GM12878 (cell line): Measurements from ENCODE around the gene CDK16. TPM values are rescaled to one million over a fixed set of nuclear protein-coding genes. Genes with fewer than 3 reads are reported as not detected.

Experiments used
- ATAC-seq: fragments of 200-7000 bp; cut with Tn5 transposase; 3 replicates; pipeline ENCODE4 v1.9.1; 2020; ENCODE audit warnings: mild to moderate bottlenecking, moderate library complexity
- BruUV-seq: library from RNA; stranded (reverse); fragments of 400-500 nt; replicated peaks from 2 replicates; lab custom pipeline; 2021; lab: Mats Ljungman, UMichigan
- CTCF ChIA-PET: fragments of 300-600 bp; sonication (Branson Sonifier 250); formaldehyde crosslinking; extraction: SDS; loops from one replicate; lab custom pipeline; 2021; ENCODE audit warnings: inconsistent platforms; lab: Yijun Ruan, JAX
- POLR2A ChIA-PET: fragments of 350-600 bp; formaldehyde crosslinking; extraction: SDS; loops from one replicate; lab custom pipeline; 2021; ENCODE audit warnings: inconsistent platforms; lab: Charles Lee
- RAD21 ChIA-PET: fragments of 300-600 bp; sonication (Branson Sonifier 250); formaldehyde crosslinking; loops from one replicate; lab custom pipeline; 2023; ENCODE audit warnings: antibody characterized with exemption; ENCODE audit not compliant: unreplicated experiment; lab: Charles Lee
- SMC1A ChIA-PET: fragments of 300-600 bp; sonication (Branson Sonifier 250); formaldehyde crosslinking; loops from one replicate; lab custom pipeline; 2023; ENCODE audit not compliant: unreplicated experiment, uncharacterized antibody; lab: Charles Lee
- DNase-seq: peaks from one replicate; pipeline ENCODE4 v3.0.0-alpha.2; 2011; ENCODE audit warnings: low read depth, low spot score
- FAIRE-seq: peaks from 3 replicates; lab custom pipeline; 2011; peaks lifted over from hg19 to GRCh38; lab: Jason Lieb, UNC
- H2AFZ ChIP-seq: 2 replicates; pipeline ENCODE4 v1.6.0; 2011; ENCODE audit warnings: low read depth, low read length, control low read depth; ENCODE audit not compliant: control insufficient read depth
- H3K27ac ChIP-seq: 2 replicates; pipeline ENCODE4 v1.5.1; 2011; ENCODE audit warnings: control low read depth; ENCODE audit not compliant: control insufficient read depth, insufficient read depth
- H3K27me3 ChIP-seq, 2 experiments: replicated peaks in 1 of 2; 2 replicates each; pipeline versions ENCODE4 v1.6.0 to v1.6.1; 2011; ENCODE audit warnings: low read length in 1 of 2; ENCODE audit not compliant: control insufficient read depth in 2 of 2, insufficient read depth in 2 of 2
- H3K36me3 ChIP-seq, 2 experiments: 2 replicates each; pipeline ENCODE4 v1.5.1; 2011; ENCODE audit warnings: low read length in 1 of 2; ENCODE audit not compliant: control insufficient read depth in 2 of 2, insufficient read depth in 2 of 2
- H3K4me1 ChIP-seq: 2 replicates; pipeline ENCODE4 v1.6.1; 2011; ENCODE audit warnings: mild to moderate bottlenecking, low read length, moderate library complexity, mixed read lengths; ENCODE audit not compliant: control insufficient read depth, insufficient read depth
- H3K4me2 ChIP-seq: 2 replicates; pipeline ENCODE4 v1.6.0; 2011; ENCODE audit warnings: control low read depth; ENCODE audit not compliant: control insufficient read depth, insufficient read depth
- H3K4me3 ChIP-seq: fragments of 200-600 bp; sonication (generic); 2 replicates; pipeline ENCODE4 v1.5.1; 2016
- H3K79me2 ChIP-seq: 2 replicates; pipeline ENCODE4 v1.6.0; 2011; ENCODE audit warnings: low read length; ENCODE audit not compliant: control insufficient read depth, insufficient read depth
- H3K9ac ChIP-seq: 2 replicates; pipeline ENCODE4 v1.8.0; 2011; ENCODE audit warnings: low read length, control low read depth, mixed read lengths; ENCODE audit not compliant: control insufficient read depth, insufficient read depth
- H3K9me3 ChIP-seq: replicated peaks from 3 replicates; pipeline ENCODE4 v1.5.1; 2011; ENCODE audit warnings: mild to moderate bottlenecking, low read length; ENCODE audit not compliant: control insufficient read depth, insufficient read depth
- H4K20me1 ChIP-seq: 2 replicates; pipeline ENCODE4 v1.6.0; 2011; ENCODE audit not compliant: control insufficient read depth, insufficient read depth
- BACH1 ChIP-seq: fragments of 450-650 bp; IDR thresholded peaks from 2 replicates; pipeline ENCODE4 v1.6.1; 2017; ENCODE audit warnings: mild to moderate bottlenecking, borderline replicate concordance
- BRCA1 ChIP-seq: IDR thresholded peaks from 2 replicates; pipeline ENCODE4 v1.6.1; 2011; ENCODE audit warnings: low read depth, low read length, improper control_type of control experiment
- CUX1 ChIP-seq: IDR thresholded peaks from 2 replicates; pipeline ENCODE4 v1.6.1; 2012; ENCODE audit warnings: improper control_type of control experiment, low read depth, low read length; ENCODE audit not compliant: insufficient replicate concordance
- NR2F1 ChIP-seq: fragments of 450-650 bp; conservative IDR thresholded peaks from 2 replicates; pipeline ENCODE4 v1.6.1; 2017; ENCODE audit warnings: mild to moderate bottlenecking
- RCOR1 ChIP-seq: conservative IDR thresholded peaks from 2 replicates; pipeline ENCODE4 v1.6.1; 2012; ENCODE audit warnings: low read depth, low read length, improper control_type of control experiment
- SMAD5 ChIP-seq: IDR thresholded peaks from 2 replicates; pipeline ENCODE4 v1.6.1; 2016; ENCODE audit warnings: antibody characterized with exemption, low read depth
- SMC3 ChIP-seq: IDR thresholded peaks from 2 replicates; pipeline ENCODE4 v1.6.1; 2011; ENCODE audit warnings: low read length, improper control_type of control experiment, borderline replicate concordance
- SREBF1 ChIP-seq: IDR thresholded peaks from 2 replicates; pipeline ENCODE4 v1.6.1; 2012; ENCODE audit warnings: mild to moderate bottlenecking, low read length
- SUPT20H ChIP-seq: IDR thresholded peaks from 2 replicates; pipeline ENCODE4 v1.6.1; 2011; ENCODE audit warnings: low read depth, mild to moderate bottlenecking, low read length, moderate library complexity, borderline replicate concordance; ENCODE audit not compliant: control insufficient read depth
- ZBTB40 ChIP-seq: fragments of 450-650 bp; IDR thresholded peaks from 2 replicates; pipeline ENCODE4 v1.6.1; 2016; ENCODE audit warnings: mild to moderate bottlenecking, moderate library complexity, borderline replicate concordance
- ZNF24 ChIP-seq: fragments of 450-650 bp; IDR thresholded peaks from 2 replicates; pipeline ENCODE4 v1.6.1; 2017; ENCODE audit warnings: antibody characterized with exemption, mild to moderate bottlenecking
- ZSCAN29 ChIP-seq: fragments of 450-650 bp; IDR thresholded peaks from 2 replicates; pipeline ENCODE4 v1.6.1; 2017; ENCODE audit warnings: mild to moderate bottlenecking, moderate library complexity
- WGBS: methylation state at CpG from one replicate; pipeline ENCODE4 v1.1.6; 2016; ENCODE audit warnings: low lambda C conversion rate; ENCODE audit not compliant: insufficient replicate concordance, insufficient coverage; ENCODE audit errors: missing lambda C conversion rate; 5-methylcytosine and 5-hydroxymethylcytosine counted together
- in situ Hi-C: fragments of 300-500 bp; cut with MboI; formaldehyde crosslinking; loops from 9 replicates; pipeline ENCODE4 v1.14.3; 2018; ENCODE audit warnings: mixed read lengths
- intact Hi-C: fragments of 100-400 bp; cut with micrococcal nuclease; formaldehyde crosslinking; loops from one replicate; pipeline ENCODE4 v1.14.2; 2022; ENCODE audit not compliant: unreplicated experiment
- polyA plus RNA-seq, 11 experiments: library from polyadenylated mRNA; depleted of rRNA in 4 of 11; unstranded in 6 of 11; stranded (reverse) in 5 of 11; fragments of >200 nt; fragmentation: Nextera tagmentation in 4 of 11; fragmentation: Illumina TruSeq in 1 of 11; extraction: Ambion mirVana in 4 of 11; extraction: Trizol in 1 of 11; gene quantifications; 1 replicate in 1 of 11; 2 replicates in 10 of 11; pipeline versions ENCODE4 v1.2.1 to v1.2.3, GENCODE V29; 2011 to 2016; ENCODE audit warnings: inconsistent platforms in 2 of 11, missing spikeins in 2 of 11, low read depth in 1 of 11
- total RNA-seq, 4 experiments: library from RNA; depleted of rRNA in 3 of 4; stranded (reverse); fragments of >200 nt in 3 of 4; fragmentation: Illumina TruSeq in 1 of 4; extraction: Trizol in 1 of 4; gene quantifications; 2 replicates each; pipeline versions ENCODE4 v1.2.1 to v1.2.3, GENCODE V29; 2013 to 2021

CDK16 gene
- total and polyA plus RNA-seq, 10 of the 15 experiments (the other 5 are each of a cell fraction or from before 2014, with no cell fraction given), result 2.4 to 75.1 (median 48.2) TPM

- Histone ChIP-seq H3K4me1 (no peaks in the 10 kb centered on the region), H3K79me2 (no peaks in the 10 kb centered on the region), H3K27ac (no peak overlapping the region), H3K9ac (no peak overlapping the region), H3K27me3 (peaks cover 0 to 1% of the 10 kb centered on the region in 2 experiments; a peak in 1 of 4 replicates)
- ChIA-PET RAD21 (no interaction called here), CTCF (no interaction called here)
- WGBS, result 42% methylated on average over 7 of the region's 7 CpGs
- TF ChIP-seq SUPT20H (no peak), SMAD5 (no peak), BRCA1 (no peak), CUX1 (no peak), ZBTB40 (no peak), NR2F1 (no peak), ZNF24 (no peak), SMC3 (no peak), ZSCAN29 (no peak), SREBF1 (no peak), RCOR1 (no peak), BACH1 (no peak)
- TF ChIP-seq, all 136 proteins: peak for 0
- Histone ChIP-seq H2AFZ (no peak overlapping the region), H3K4me2 (no peak overlapping the region), H4K20me1 (no peaks in the 10 kb centered on the region), H3K36me3 (no peaks in the 10 kb centered on the region), H3K4me3 (no peak overlapping the region), H3K9me3 (no peaks in the 10 kb centered on the region)
- no peak for ATAC-seq
- no peak for DNase-seq
- intact Hi-C loops (no loop called here), in situ Hi-C loops (no loop called here)
- no peak for FAIRE-seq
- no TSS peak for BruUV-seq
- ChIA-PET SMC1A (no interaction called here), POLR2A (no interaction called here)
Observed at GRCh38 chrX:47273011-47273730, 54.7 kb downstream of the CDK16 start.
